K562 (cell line): ENCODE data around the gene KCNK4. TPM values are rescaled to one million over a fixed set of nuclear protein-coding genes. Genes with fewer than 3 reads are reported as not detected.

Experiments used
- ARHGAP35 ChIP-seq: fragments of 450-650 bp; IDR thresholded peaks from 2 replicates; pipeline ENCODE4 v1.6.1; 2018; ENCODE audit not compliant: partially characterized antibody
- CXXC5 ChIP-seq: fragments of 250-450 bp; sonication (Bioruptor Pico); IDR thresholded peaks from 2 replicates; pipeline ENCODE4 v1.8.0; 2022; ENCODE audit warnings: inconsistent platforms, mild to moderate bottlenecking, moderate library complexity
- DPF2 ChIP-seq: fragments of 450-650 bp; IDR thresholded peaks from 2 replicates; pipeline ENCODE4 v1.6.1; 2016
- E2F3 ChIP-seq: fragments of 250-450 bp; sonication (Bioruptor Pico); IDR thresholded peaks from 2 replicates; pipeline ENCODE4 v1.4.0; 2020; ENCODE audit warnings: mild to moderate bottlenecking
- JUNB ChIP-seq: fragments of 450-650 bp; formaldehyde crosslinking; conservative IDR thresholded peaks from 2 replicates; pipeline ENCODE4 v1.4.0; 2020; ENCODE audit warnings: mild to moderate bottlenecking
- KDM2B ChIP-seq: fragments of 250-450 bp; sonication (Bioruptor Pico); IDR thresholded peaks from 2 replicates; pipeline ENCODE4 v1.8.0; 2021; ENCODE audit warnings: mild to moderate bottlenecking, moderate library complexity
- MLLT1 ChIP-seq, 2 experiments: fragments of 450-650 bp; IDR thresholded peaks; 2 replicates each; pipeline ENCODE4 v1.6.1; 2016
- NFIC ChIP-seq: fragments of 450-650 bp; IDR thresholded peaks from 2 replicates; pipeline ENCODE4 v1.6.1; 2017; ENCODE audit warnings: mild to moderate bottlenecking, inconsistent platforms
- NR4A1 ChIP-seq, 2 experiments: fragments of 250-450 bp in 1 of 2; fragments of 450-650 bp in 1 of 2; sonication (Bioruptor Pico) in 1 of 2; IDR thresholded peaks; 2 replicates each; pipeline versions ENCODE4 v1.4.0 to v1.6.1; 2016 to 2020; ENCODE audit warnings: mild to moderate bottlenecking in 2 of 2, missing compliant biosample characterization in 1 of 2, missing genetic modification characterization in 1 of 2, moderate library complexity in 1 of 2
- POLR2B ChIP-seq: fragments of 450-650 bp; IDR thresholded peaks from 2 replicates; pipeline ENCODE4 v1.6.1; 2018; ENCODE audit warnings: low read depth; ENCODE audit not compliant: partially characterized antibody
- PTBP1 ChIP-seq: fragments of 200-400 bp; formaldehyde crosslinking; IDR thresholded peaks from 2 replicates; pipeline ENCODE4 v1.6.1; 2017; ENCODE audit warnings: low read depth, low read length
- SMARCB1 ChIP-seq: IDR thresholded peaks from 2 replicates; pipeline ENCODE4 v1.6.1; 2011; ENCODE audit warnings: improper control_type of control experiment, low read depth; ENCODE audit not compliant: insufficient read length
- TFAP4 ChIP-seq: sonication (generic); formaldehyde crosslinking; IDR thresholded peaks from 2 replicates; pipeline ENCODE4 v1.8.0; 2022; ENCODE audit warnings: missing genetic modification reagents, mild to moderate bottlenecking, moderate library complexity, borderline replicate concordance
- ZBTB40 ChIP-seq, 2 experiments: fragments of 450-650 bp in 1 of 2; sonication (generic) in 1 of 2; formaldehyde crosslinking in 1 of 2; IDR thresholded peaks; 2 replicates each; pipeline versions ENCODE4 v1.7.1 to v1.9.0; 2016 to 2022; ENCODE audit warnings: inconsistent platforms in 1 of 2, mild to moderate bottlenecking in 1 of 2, missing genetic modification reagents in 1 of 2
- ZNF830 ChIP-seq: fragments of 250-450 bp; sonication (Bioruptor Pico); IDR thresholded peaks from 2 replicates; pipeline ENCODE4 v1.5.0; 2021; ENCODE audit warnings: mild to moderate bottlenecking
- polyA plus RNA-seq, 8 experiments: library from polyadenylated mRNA; depleted of rRNA in 4 of 8; stranded (reverse) in 5 of 8; unstranded in 3 of 8; fragments of >200 nt; fragmentation: Nextera tagmentation in 2 of 8; fragmentation: Illumina TruSeq in 1 of 8; extraction: Ambion mirVana in 2 of 8; extraction: Trizol in 1 of 8; gene quantifications; 2 replicates each; pipeline versions ENCODE4 v1.2.1 to v1.2.3, GENCODE V29; 2011 to 2014; ENCODE audit warnings: inconsistent platforms in 1 of 8, missing spikeins in 1 of 8
- total RNA-seq, 7 experiments: library from RNA; depleted of rRNA in 6 of 7; stranded (reverse); fragments of >200 nt in 6 of 7; fragmentation: Illumina TruSeq in 2 of 7; extraction: Trizol in 2 of 7; gene quantifications; 2 replicates each; pipeline versions ENCODE4 v1.2.1 to v1.2.3, GENCODE V29; 2011 to 2021; ENCODE audit warnings: low replicate concordance in 1 of 7

The KCNK4 gene
- total and polyA plus RNA-seq, 9 of the 15 experiments (the other 6 are each of a cell fraction or from before 2014, with no cell fraction given): not detected

- TF ChIP-seq TFAP4: peak; percentile 76
- TF ChIP-seq ZNF830: peak; percentile 90; the same call in 1 of the 2 replicates
- TF ChIP-seq DPF2: 0 out of 2 replicates have a peak, but pooled peaks have one; percentile 63
- no peak for TF ChIP-seq NR4A1 (CRISPR knock-in tag; IDR thresholded peaks at IDR 0.05)
- TF ChIP-seq NR4A1 (tag; IDR thresholded peaks at IDR 0.05): 0 out of 2 replicates have a peak, but pooled peaks have one; percentile 23
- TF ChIP-seq JUNB: no peak
- peak; percentile 68 for TF ChIP-seq ZBTB40 (IDR thresholded peaks at IDR 0.05)
- TF ChIP-seq ZBTB40 (CRISPR knock-in tag; IDR thresholded peaks at IDR 0.05): no peak
- TF ChIP-seq CXXC5 (CRISPR knock-in tag): peak; percentile 71
- TF ChIP-seq PTBP1: no peak
- no peak for TF ChIP-seq E2F3 (CRISPR knock-in tag)
- TF ChIP-seq KDM2B (CRISPR knock-in tag): no peak
- peak; percentile 70 for TF ChIP-seq POLR2B
- TF ChIP-seq MLLT1 (IDR thresholded peaks at IDR 0.05): peak in 1 of 2 experiments; percentile 56; a peak in 1 of 4 replicates
- TF ChIP-seq NFIC: peak; percentile 48
- TF ChIP-seq ARHGAP35: peak; percentile 25
- TF ChIP-seq SMARCB1: peak; percentile 32
These were observed 27.1 kb downstream of the KCNK4 start, which contains the start of gene PRDX5 (continued) for GRCh38 chr11:64317961-64318765.
